ENCODE data around the gene RAB19.

The RAB19 gene

GRCh38 chr7:140475747-140476333, 72.0 kb downstream of the RAB19 start:
- Histone ChIP-seq H3K4me3 (ENCODE audit: low read depth in 1 of 2, low read length in 1 of 2) (no peak overlapping the region), H3K9me3 (no peaks in the 10 kb centered on the region), H3K36me3 (peaks cover 21% of the 10 kb centered on the region), H3K4me1 (ENCODE audit: control insufficient read depth in 1 of 2, insufficient read depth in 1 of 2, low read depth in 1 of 2, low read length in 1 of 2) (peaks cover 27 to 30% of the 10 kb centered on the region in 2 experiments), H3K27ac (no peak overlapping the region), H3K27me3 (no peaks in the 10 kb centered on the region)
- TF ChIP-seq, protein P1, sequence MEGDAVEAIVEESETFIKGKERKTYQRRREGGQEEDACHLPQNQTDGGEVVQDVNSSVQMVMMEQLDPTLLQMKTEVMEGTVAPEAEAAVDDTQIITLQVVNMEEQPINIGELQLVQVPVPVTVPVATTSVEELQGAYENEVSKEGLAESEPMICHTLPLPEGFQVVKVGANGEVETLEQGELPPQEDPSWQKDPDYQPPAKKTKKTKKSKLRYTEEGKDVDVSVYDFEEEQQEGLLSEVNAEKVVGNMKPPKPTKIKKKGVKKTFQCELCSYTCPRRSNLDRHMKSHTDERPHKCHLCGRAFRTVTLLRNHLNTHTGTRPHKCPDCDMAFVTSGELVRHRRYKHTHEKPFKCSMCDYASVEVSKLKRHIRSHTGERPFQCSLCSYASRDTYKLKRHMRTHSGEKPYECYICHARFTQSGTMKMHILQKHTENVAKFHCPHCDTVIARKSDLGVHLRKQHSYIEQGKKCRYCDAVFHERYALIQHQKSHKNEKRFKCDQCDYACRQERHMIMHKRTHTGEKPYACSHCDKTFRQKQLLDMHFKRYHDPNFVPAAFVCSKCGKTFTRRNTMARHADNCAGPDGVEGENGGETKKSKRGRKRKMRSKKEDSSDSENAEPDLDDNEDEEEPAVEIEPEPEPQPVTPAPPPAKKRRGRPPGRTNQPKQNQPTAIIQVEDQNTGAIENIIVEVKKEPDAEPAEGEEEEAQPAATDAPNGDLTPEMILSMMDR (IDR thresholded peaks at IDR 0.05): peak; percentile 24

DNA sequence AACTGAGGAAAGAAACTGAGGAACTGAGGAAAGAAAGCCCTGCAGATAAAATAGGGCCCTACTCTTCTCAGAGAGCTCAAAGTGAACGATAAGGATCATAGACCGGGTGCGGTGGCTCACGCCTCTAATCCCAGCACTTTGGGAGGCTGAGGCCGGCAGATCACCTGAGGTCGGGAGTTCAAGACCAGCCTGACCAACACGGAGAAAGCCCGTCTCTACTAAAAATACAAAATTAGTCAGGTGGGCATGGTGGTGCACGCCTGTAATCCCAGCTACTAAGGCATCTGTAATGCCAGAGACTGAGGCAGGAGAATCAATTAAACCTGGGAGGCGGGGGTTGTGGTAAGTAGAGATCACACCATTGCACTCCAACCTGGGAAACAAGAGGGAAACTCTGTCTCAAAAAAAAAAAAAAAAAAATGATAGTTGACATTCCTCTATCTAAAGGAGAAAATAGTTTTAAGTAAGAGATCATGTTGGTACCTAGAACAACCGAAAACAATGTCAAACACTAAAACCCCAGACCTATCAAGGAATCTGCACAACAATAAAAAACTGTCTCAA, 72.9 kb downstream of the RAB19 start:
- no peaks in the 10 kb centered on the region for H3K9me3 ChIP-seq
- H3K27ac ChIP-seq: peak overlapping the region; percentile 96
- H3K4me3 ChIP-seq (ENCODE audit: low read depth in 1 of 2, low read length in 1 of 2): peak overlapping the region; percentile 25 to 96
- no peaks in the 10 kb centered on the region for H3K27me3 ChIP-seq
- peaks cover 11% of the 10 kb centered on the region for H3K36me3 ChIP-seq
- TF ChIP-seq, protein P1 (IDR thresholded peaks at IDR 0.05): no peak
- H3K4me1 ChIP-seq (ENCODE audit: control insufficient read depth in 1 of 2, insufficient read depth in 1 of 2, low read depth in 1 of 2, low read length in 1 of 2): peaks cover 27 to 30% of the 10 kb centered on the region in 2 experiments
